Measurements from ENCODE around the gene SSH2.
"Not testable (repeated sequence)": the region's sequence is repeated elsewhere in the genome, so short reads cannot be mapped to it uniquely, and the experiment has no call there.

The SSH2 gene

GRCh38 chr17:29674281-29674680, 255.7 kb downstream of the SSH2 start:
- no peak for DNase-seq (ENCODE audit: low read depth, low spot score)

DNA sequence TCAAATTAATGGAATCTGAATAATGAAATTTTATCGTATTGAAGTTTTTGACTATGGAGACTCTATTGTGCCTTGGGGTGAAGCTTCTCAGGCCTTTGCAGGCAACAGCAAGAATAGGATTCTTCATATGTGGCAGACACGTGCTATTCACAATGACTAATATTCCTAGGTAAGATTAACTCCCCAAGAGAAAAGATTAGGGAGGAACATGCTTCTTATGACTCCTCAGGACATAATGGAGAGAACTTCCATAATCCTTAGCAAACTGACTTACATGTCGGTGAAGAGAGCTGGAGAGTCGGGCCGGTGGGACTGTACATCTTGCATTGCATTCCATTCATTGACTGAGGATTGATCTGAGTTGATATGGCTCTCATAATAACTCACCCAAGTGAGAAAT, 258.4 kb downstream of the SSH2 start:
- DNase-seq (ENCODE audit: low read depth, low spot score) = no peak

DNA sequence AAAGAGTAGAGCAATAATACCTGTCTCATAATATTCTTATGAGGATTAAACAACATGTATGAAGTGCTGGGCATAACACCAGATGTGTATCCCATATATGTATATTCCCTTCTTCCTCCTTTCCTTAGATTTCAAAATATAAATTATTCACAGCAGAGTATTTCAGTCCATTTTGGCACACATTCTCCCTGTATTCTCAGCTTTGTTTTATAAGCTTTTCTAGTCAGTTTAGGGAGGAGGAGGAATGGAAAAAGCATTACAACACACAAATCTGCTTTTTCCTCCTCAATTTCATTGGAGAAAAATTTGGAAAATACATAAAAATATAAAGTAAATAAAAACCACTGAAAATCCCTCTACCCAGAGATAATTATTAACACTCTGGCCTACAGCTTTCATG, 260.8 kb downstream of the SSH2 start:
- no peak for DNase-seq (ENCODE audit: low read depth, low spot score)

DNA sequence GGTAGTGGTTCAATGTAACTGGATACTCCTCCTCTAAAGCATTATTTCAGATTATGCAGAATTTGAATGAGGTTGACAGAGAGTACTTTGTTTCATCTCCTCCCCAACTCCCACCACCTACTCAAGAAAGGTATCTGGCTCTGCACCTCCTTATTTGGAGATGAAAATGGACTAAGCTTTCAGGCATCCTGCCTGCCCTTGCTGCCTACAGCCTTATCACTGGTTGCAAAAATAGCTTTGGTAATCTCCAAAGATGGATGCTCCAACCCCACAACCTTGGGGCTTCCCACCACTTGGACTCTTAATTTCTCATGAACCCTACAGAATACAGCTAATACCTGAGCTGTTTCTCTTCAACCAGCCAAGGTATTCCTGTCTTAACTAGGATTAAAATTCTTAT, 262.1 kb downstream of the SSH2 start:
- DNase-seq (ENCODE audit: low read depth, low spot score) = no peak

DNA sequence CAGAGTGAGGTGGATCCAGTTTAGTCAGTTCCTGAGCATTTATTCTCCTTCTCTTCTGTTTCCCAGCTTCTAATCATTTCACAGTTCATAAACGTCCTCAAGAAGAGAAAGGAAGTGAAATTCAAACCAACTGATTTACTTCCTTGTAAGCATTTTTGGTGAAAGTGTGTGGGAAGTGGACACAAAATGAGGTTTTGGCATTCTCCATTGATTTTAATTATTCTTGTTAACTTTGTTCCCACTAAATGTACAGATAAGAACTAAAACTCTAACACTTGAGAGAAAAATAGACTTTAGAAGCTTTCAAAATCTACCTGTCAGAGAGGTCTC, 264.6 kb downstream of the SSH2 start:
- DNase-seq (ENCODE audit: low read depth, low spot score) = no peak

DNA sequence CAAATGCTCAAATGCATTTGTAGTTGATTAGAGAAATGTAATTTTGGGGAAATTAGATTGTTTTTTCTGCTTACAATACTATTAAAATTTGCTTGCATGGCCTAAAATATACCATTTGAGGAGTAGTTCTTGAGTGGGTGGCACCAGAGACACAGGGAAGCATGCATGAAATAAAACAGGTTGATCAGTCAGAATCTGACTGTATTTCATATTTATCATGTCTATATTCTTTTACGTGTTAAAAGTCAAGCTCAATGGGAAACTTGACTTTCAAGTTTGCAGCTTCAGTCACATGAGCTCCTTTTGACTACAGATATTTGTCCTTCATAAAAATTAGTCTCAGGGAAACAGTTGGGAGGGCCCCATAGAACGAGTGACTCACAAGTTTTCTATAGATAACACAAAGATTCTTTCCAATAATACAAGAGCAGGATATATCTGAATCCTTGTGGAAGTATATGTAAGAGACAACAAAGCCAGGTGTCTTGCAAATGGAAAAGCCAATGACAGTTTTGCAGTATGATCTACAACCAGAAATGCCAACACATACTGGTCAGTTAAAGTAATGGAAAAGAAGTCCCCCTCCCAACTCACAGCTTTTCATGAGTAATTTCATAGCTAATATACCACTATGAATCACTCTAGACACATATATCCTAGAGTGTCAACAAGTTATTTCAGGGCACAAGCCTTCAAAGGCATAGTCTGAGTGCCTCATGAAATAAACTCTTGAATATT, 265.1 kb downstream of the SSH2 start:
- peak; percentile 42 for DNase-seq (ENCODE audit: low read depth, low spot score)

DNA sequence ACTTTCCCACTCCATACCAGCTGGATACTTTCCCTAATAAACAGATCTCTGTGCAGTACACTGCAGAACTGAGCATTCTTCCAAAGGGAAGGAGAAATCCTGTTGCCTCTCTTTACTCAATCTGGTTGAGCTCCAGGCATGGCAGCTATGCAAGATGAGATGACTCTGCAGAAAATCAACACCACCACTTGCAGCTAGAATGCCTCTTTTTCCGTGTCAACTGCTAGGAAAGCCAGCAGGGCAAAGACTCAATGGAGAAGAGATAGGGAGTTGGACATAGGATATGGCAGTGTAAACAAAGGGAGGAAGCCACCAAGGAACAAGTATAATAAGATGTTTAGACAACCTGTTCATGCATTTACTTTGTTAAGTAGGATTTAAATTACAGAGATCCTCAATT, 266.9 kb downstream of the SSH2 start:
- peak; percentile 46 for DNase-seq (ENCODE audit: low read depth, low spot score)

- DNase-seq (ENCODE audit: low read depth, low spot score) = no peak
These were observed 268.8 kb downstream of the SSH2 start for GRCh38 chr17:29661213-29661612.

DNA sequence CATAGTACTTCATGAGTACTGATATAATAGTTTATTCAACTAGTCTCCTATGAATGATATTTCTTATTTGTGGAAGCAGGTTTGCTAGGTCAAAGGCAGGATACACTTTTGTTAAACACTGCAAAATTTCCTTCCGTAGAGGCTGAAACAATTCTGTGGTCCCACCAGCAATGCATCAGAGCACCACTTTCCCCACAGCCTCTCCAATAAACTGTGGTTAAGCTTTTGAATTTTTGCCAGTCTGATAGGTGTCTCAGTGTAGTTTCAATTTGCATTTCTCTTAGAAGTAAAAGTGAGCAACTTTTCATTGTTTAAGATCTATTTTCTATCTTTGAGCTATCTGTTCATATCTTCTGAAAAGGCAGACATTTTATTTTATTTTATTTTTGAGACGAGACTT, 270.9 kb downstream of the SSH2 start:
- peak; percentile 63 for DNase-seq (ENCODE audit: low read depth, low spot score)

- no peak for DNase-seq (ENCODE audit: low read depth, low spot score)
These were observed 274.7 kb downstream of the SSH2 start for GRCh38 chr17:29655323-29655722.

DNA sequence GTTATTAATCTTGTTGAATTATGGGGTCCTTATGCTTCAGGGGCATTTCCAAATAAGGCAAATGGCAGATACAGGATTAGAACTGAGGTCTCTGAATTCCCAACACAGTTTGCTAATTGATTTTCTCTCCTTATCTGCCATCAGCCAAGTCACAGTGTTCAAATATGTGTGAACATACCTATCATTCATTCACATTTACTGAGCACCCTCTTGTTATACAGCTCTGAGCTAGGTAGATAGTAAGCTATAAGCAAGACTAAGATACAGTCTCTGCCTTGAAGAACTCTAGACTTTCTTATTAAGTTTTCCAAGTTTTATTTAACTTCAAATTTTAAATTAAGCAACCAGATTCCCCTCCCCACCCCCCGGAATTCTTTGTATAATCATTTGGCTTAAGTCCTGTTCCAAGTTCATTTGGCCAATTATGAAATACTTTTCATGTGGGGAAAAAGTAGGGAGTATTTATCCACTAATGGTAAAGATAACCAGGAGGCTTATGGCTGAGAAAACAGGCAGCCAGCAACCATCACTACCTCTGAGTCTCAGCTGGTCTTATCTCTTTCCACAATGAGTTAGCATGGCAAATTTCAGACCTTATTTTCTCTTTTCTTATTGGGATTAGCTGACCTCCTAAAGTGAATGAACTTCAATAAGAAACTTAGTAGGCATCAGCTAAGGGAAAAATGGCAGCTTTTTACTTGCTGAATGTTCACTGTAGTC, 275.9 kb downstream of the SSH2 start:
- DNase-seq (ENCODE audit: low read depth, low spot score) = no peak

DNA sequence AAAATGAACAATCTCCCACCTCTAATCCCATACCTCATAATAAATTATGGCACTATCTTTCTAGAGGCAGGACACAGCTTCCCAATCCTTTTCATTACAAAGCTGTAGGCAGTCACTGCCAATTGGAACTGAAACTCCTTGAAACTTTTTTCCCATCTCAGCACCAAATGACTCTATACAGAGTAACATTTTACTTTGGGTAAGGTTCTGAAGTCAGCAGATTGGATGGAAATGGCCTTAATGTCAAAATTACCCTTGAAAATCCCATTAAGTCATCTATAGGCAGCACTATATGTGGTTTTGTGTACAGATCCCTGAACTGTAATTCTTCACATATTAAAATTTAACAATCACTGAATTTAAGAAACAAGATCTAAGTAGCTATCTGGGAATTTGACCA, 277.1 kb downstream of the SSH2 start:
- DNase-seq (ENCODE audit: low read depth, low spot score) = no peak

DNA sequence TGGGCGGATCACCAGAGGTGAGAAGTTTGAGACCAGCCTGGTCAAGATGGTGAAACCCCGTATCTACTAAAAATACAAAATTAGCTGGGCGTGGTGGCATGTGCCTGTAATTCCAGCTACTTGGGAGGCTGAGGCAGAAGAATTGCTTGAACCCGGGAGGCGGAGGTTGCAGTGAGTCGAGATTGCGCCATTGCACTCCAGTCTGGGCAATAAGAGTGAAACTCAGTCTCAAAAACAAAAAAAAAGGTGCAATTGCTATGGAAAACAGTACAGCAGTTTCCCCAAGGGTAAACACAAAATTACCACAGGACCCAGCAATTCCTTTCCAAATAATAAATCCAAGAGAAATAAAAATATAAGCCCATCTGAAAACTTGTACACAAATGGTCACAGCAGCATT, 278.1 kb downstream of the SSH2 start:
- not testable (repeated sequence) for DNase-seq (ENCODE audit: low read depth, low spot score)

- no peak for DNase-seq (ENCODE audit: low read depth, low spot score)
These were observed 279.6 kb downstream of the SSH2 start for GRCh38 chr17:29650396-29650795.

DNA sequence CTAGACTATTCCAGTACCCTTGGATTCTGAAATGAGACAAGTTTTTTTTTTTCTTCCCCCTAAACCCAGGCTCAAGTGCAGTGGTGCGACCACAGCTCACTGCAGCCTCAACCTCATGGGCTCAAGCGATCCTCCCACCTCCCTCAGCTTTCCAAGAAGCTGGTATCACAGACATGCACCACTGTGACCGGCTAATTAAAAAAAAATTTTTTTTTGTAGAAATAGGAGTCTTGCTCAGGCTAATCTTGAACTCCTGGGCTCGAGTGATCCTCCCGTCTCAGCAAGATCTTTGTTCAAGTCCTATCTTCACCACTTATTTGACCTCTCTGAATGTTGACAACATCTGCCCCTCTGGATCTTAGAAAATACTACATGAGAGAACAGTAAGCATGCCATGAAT, 280.7 kb downstream of the SSH2 start:
- no peak for DNase-seq (ENCODE audit: low read depth, low spot score)

- DNase-seq (ENCODE audit: low read depth, low spot score) = no peak
These were observed 282.0 kb downstream of the SSH2 start for GRCh38 chr17:29648005-29648404.

- peak; percentile 77 for DNase-seq (ENCODE audit: low read depth, low spot score)
These were observed 284.4 kb downstream of the SSH2 start for GRCh38 chr17:29645515-29646051.

DNA sequence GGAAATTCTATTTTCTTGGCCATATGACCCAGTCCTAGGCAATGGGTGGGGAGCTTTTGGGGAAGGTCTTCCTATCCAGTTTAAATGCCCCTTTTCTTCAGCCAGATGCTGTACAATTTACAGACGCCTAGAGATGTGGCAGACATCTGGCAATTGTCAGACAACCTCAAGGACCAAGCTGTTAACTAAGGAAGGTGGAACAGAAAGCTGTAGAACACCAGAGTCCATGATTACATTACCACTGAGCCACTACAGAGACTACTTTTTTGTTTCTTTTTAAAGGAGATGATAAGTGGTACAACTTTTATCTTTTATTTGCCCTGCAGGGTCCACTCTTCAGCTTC, 286.2 kb downstream of the SSH2 start:
- DNase-seq (ENCODE audit: low read depth, low spot score) = no peak

DNA sequence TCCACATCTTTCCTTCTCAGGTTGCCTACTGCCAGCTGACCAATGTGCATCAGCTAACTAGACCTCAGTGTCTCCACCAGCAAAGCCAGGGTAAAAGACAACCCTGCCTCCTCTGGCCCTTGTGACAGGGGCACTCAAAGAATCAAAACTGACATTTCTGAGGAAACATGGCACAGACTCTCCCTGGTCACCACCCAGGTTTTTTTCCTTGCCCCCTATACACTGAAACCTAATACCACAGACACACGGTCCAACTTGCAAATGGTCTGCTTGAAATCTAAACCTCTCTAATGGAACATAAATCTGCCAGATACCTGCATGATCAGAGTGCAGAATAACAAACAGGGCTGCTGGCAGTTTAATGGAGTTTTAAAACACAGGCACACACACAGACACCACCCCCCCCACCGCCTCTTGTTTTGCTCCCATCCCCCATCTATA, 287.8 kb downstream of the SSH2 start:
- DNase-seq (ENCODE audit: low read depth, low spot score) = no peak

DNA sequence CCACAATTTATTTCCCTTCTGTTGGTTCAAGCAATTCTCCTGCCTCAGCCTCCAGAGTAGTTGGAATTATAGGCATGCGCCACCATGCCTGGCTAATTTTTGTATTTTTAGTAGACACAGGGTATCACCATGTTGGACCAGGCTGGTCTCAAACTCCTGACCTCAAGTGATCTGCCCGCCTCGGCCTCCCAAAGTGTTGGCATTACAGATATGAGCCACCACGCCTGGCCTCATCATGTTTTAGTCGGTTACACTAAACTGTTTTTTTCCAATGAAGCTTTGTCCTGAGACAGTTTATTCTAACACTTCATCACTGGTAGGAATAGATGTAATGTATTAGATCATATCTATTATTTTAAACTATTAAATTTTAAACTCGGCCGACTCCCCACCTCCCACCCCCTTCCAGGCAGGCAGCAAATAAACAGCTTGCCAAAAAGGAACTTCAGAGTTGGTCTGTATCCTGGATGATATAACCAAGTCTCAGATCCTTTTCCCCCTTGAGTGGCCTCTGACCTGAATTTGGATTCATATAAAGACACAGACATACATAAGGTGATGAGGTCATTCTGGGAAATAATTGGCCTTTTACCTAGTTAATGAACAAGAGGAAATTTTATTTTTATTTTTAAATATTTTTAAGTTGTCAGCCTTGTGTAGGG, 288.9 kb downstream of the SSH2 start:
- DNase-seq (ENCODE audit: low read depth, low spot score) = no peak

GRCh38 chr17:29640413-29640812, 289.6 kb downstream of the SSH2 start:
- DNase-seq (ENCODE audit: low read depth, low spot score) = no peak

DNA sequence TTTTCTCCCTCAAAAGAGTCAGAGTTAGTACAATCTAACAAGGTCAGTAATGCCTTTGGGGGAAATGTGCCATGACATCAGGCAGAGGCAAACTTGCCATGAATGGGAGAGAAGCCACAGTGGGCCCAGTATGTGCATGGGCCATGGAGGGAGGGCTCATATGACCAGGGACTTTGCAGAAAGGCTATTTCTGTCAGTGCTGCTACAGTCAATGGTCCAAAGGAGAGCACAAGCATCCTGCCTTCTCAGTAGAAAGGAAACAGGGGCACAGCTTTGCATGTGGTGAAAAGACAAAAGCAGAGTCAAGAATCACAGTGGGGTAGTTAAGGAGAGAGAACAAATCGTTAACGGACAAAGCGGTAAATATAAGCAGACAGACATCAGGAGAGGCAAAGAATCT, 296.1 kb downstream of the SSH2 start:
- DNase-seq (ENCODE audit: low read depth, low spot score) = no peak

Data from astrocyte of the hippocampus (primary cell).